Mesenchymal stem cell (in vitro differentiated cells and primary cell): ENCODE data around the gene F8.

Experiments used
- DNase-seq: peaks from one replicate; pipeline ENCODE4 v3.0.0-alpha.2; 2013
- H2AFZ ChIP-seq: one replicate; pipeline ENCODE4 v1.6.1; 2013; ENCODE audit warnings: low read depth, mild to moderate bottlenecking, control low read depth, inconsistent platforms, low read length, moderate library complexity
- H2AK5ac ChIP-seq: 2 replicates; pipeline ENCODE4 v1.6.1; 2013; ENCODE audit warnings: low read length, moderate library complexity, mild to moderate bottlenecking, inconsistent platforms; ENCODE audit not compliant: severe bottlenecking
- H2BK120ac ChIP-seq: one replicate; pipeline ENCODE4 v1.6.1; 2013; ENCODE audit warnings: low read depth, mild to moderate bottlenecking, inconsistent platforms, low read length, moderate library complexity
- H2BK12ac ChIP-seq, 2 experiments: one replicate each; pipeline ENCODE4 v1.6.1; 2013; ENCODE audit warnings: inconsistent platforms in 2 of 2, low read length in 2 of 2, mild to moderate bottlenecking in 2 of 2, moderate library complexity in 2 of 2, control low read depth in 1 of 2
- H2BK15ac ChIP-seq: one replicate; pipeline ENCODE4 v1.6.1; 2013; ENCODE audit warnings: mild to moderate bottlenecking, low read depth, inconsistent platforms; ENCODE audit not compliant: poor library complexity, severe bottlenecking
- H2BK5ac ChIP-seq: 2 replicates; pipeline ENCODE4 v1.6.1; 2013; ENCODE audit warnings: low read depth, mild to moderate bottlenecking, low read length, control low read depth, inconsistent platforms; ENCODE audit not compliant: poor library complexity, severe bottlenecking
- H3K14ac ChIP-seq, 2 experiments: one replicate each; pipeline ENCODE4 v1.6.1; 2013; ENCODE audit warnings: inconsistent platforms in 2 of 2, low read length in 2 of 2, control low read depth in 1 of 2, mild to moderate bottlenecking in 1 of 2, moderate library complexity in 1 of 2
- H3K18ac ChIP-seq, 2 experiments: one replicate each; pipeline ENCODE4 v1.6.1; 2013; ENCODE audit warnings: inconsistent platforms in 2 of 2, low read length in 2 of 2, control low read depth in 1 of 2, low read depth in 1 of 2, mild to moderate bottlenecking in 1 of 2
- H3K23ac ChIP-seq, 2 experiments: one replicate each; pipeline ENCODE4 v1.6.1; 2013; ENCODE audit warnings: inconsistent platforms in 2 of 2, low read length in 2 of 2, mild to moderate bottlenecking in 2 of 2, moderate library complexity in 2 of 2, control low read depth in 1 of 2
- H3K27ac ChIP-seq: 2 replicates; pipeline ENCODE4 v1.5.1; 2013; ENCODE audit warnings: mild to moderate bottlenecking, moderate library complexity, low read length, control low read depth, inconsistent platforms; ENCODE audit not compliant: poor library complexity, severe bottlenecking
- H3K27me3 ChIP-seq, 2 experiments: 2 replicates each; pipeline versions ENCODE4 v1.6.1 to v1.7.0; 2013; ENCODE audit warnings: low read length in 2 of 2, mild to moderate bottlenecking in 2 of 2, moderate library complexity in 2 of 2, control low read depth in 1 of 2, inconsistent platforms in 1 of 2; ENCODE audit not compliant: control insufficient read depth in 1 of 2, insufficient read depth in 1 of 2
- H3K36me3 ChIP-seq, 2 experiments: 2 replicates each; pipeline versions ENCODE4 v1.6.1 to v1.7.0; 2013; ENCODE audit warnings: low read length in 2 of 2, control low read depth in 1 of 2, inconsistent platforms in 1 of 2, low read depth in 1 of 2, mild to moderate bottlenecking in 1 of 2; ENCODE audit not compliant: insufficient read depth in 2 of 2, control insufficient read depth in 1 of 2
- H3K4ac ChIP-seq, 2 experiments: one replicate each; pipeline ENCODE4 v1.6.1; 2013; ENCODE audit warnings: inconsistent platforms in 2 of 2, low read length in 2 of 2, mild to moderate bottlenecking in 2 of 2, moderate library complexity in 2 of 2, control low read depth in 1 of 2, low read depth in 1 of 2
- H3K4me1 ChIP-seq: 2 replicates; pipeline ENCODE4 v1.6.1; 2013; ENCODE audit warnings: low read depth, low read length, control low read depth; ENCODE audit not compliant: control insufficient read depth, insufficient read depth
- H3K4me2 ChIP-seq: 2 replicates; pipeline ENCODE4 v1.6.1; 2013; ENCODE audit warnings: low read length, mild to moderate bottlenecking, inconsistent platforms; ENCODE audit not compliant: poor library complexity, severe bottlenecking
- H3K4me3 ChIP-seq, 2 experiments: 2 replicates each; pipeline versions ENCODE4 v1.5.1 to v1.7.0; 2013; ENCODE audit warnings: low read length in 2 of 2, mild to moderate bottlenecking in 2 of 2, control low read depth in 1 of 2, low read depth in 1 of 2; ENCODE audit not compliant: insufficient read depth in 1 of 2
- H3K79me1 ChIP-seq: replicated peaks from 2 replicates; pipeline ENCODE4 v1.6.1; 2013; ENCODE audit warnings: mild to moderate bottlenecking, control low read depth, low read length, inconsistent platforms; ENCODE audit not compliant: poor library complexity, severe bottlenecking
- H3K9ac ChIP-seq: 2 replicates; pipeline ENCODE4 v1.7.0; 2013; ENCODE audit warnings: mild to moderate bottlenecking, low read length, moderate library complexity
- H3K9me3 ChIP-seq: 2 replicates; pipeline ENCODE4 v1.7.0; 2013; ENCODE audit warnings: mild to moderate bottlenecking, low read length; ENCODE audit not compliant: control insufficient read depth
- H4K8ac ChIP-seq: one replicate; pipeline ENCODE4 v1.6.1; 2013; ENCODE audit warnings: inconsistent platforms, mild to moderate bottlenecking, low read length, moderate library complexity
- H4K91ac ChIP-seq: one replicate; pipeline ENCODE4 v1.6.1; 2013; ENCODE audit warnings: mild to moderate bottlenecking, low read length, inconsistent platforms
- WGBS: methylation state at CpG from one replicate; pipeline ENCODE4 v1.1.7; 2013; ENCODE audit warnings: mixed read lengths; 5-methylcytosine and 5-hydroxymethylcytosine counted together

The F8 gene

DNA sequence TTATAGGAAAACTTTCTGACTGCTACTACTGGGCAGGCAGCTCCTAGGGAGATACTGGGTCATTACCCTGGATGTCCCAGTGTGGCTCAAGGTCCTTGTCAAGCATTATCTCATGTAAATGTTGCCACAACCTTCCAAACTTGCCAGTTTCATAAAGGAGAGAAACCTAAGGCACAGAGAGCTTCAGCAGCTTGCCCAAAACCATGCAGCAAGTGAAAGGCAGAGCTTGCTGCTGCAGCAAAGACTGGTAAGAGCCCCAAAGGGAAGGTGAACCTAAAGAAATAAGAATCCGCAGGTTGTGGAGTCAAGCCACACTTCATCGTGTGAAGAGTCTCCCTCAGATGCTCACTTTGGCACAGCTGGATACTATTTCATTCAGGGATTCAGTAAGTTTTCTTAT, 219.6 kb downstream of the F8 start:
- 100% methylated on average over 2 of the region's 2 CpGs for WGBS

DNA sequence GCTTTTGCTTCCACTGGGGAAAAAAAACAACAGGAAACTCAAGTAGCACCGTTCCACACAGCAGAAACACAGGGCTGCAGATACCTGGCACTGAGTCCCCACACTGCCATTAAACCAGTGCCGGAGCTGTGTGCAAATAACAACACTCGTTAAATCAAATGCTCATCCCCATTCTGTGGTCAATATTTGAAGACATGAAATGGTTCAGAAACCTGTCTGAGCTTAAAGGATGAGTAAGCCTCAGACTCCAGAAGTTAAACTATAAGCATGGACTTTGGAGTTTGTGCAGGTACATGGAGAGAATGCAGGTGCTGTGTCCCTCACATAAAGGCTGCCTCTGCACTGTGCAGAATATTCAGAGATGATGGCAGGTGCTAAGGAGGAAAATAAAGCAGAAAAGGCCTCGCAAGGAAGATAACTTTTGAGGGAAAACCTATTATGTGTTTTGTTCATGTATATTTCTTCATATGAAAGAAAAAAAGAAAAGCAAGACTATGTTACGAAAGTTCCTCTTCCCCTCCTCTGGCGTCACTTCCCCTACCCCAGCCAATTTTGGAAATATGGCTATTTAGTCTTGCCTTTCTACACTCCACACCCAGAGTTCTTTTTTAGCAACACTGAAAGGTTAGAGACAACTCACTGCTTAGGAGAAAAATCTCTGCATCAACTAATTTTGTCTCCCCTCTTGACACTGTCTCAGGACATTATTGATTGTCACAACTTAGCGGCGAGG, 221.9 kb downstream of the F8 start:
- no peaks in the 10 kb centered on the region for H3K9me3 ChIP-seq
- H2BK12ac ChIP-seq: no peak overlapping the region
- no peak overlapping the region for H2AFZ ChIP-seq
- H3K4me2 ChIP-seq: no peak overlapping the region
- H2BK15ac ChIP-seq: no peak overlapping the region
- H3K27ac ChIP-seq: no peak overlapping the region
- H3K14ac ChIP-seq: no peak overlapping the region
- no peak overlapping the region for H2BK5ac ChIP-seq
- H3K18ac ChIP-seq: peak overlapping the region in 1 of 2 experiments; percentile 21
- H2AK5ac ChIP-seq: no peak overlapping the region
- H4K91ac ChIP-seq: no peak overlapping the region
- H3K23ac ChIP-seq: no peak overlapping the region
- 70% methylated on average over 4 of the region's 8 CpGs for WGBS
- no peak overlapping the region for H3K4ac ChIP-seq
- H2BK120ac ChIP-seq: no peak overlapping the region
- no peaks in the 10 kb centered on the region for H3K36me3 ChIP-seq
- no peak for DNase-seq
- H3K4me3 ChIP-seq: no peak overlapping the region
- no peak overlapping the region for H3K9ac ChIP-seq
- H3K79me1 ChIP-seq: peaks cover 5% of the 10 kb centered on the region
- no peak overlapping the region for H4K8ac ChIP-seq
- H3K4me1 ChIP-seq: peaks cover 7% of the 10 kb centered on the region
- no peaks in the 10 kb centered on the region for H3K27me3 ChIP-seq

More for the DNA sequence above, 219.6 kb downstream of the F8 start:
- Histone ChIP-seq H3K4me1 (peaks cover 7% of the 10 kb centered on the region), H2AK5ac (no peak overlapping the region), H3K14ac (no peak overlapping the region), H3K27me3 (no peaks in the 10 kb centered on the region), H4K91ac (no peak overlapping the region), H3K9me3 (peaks cover 7% of the 10 kb centered on the region), H3K79me1 (peaks cover 5% of the 10 kb centered on the region), H2BK5ac (no peak overlapping the region), H3K4me2 (no peak overlapping the region), H2BK15ac (no peak overlapping the region), H3K27ac (no peak overlapping the region), H2AFZ (no peak overlapping the region), H3K36me3 (no peaks in the 10 kb centered on the region), H3K9ac (no peak overlapping the region), H3K4me3 (no peak overlapping the region), H4K8ac (no peak overlapping the region), H3K18ac (no peak overlapping the region), H2BK120ac (peak overlapping the region; percentile 5), H2BK12ac (no peak overlapping the region), H3K4ac (no peak overlapping the region), H3K23ac (no peak overlapping the region)
- DNase-seq: no peak

DNA sequence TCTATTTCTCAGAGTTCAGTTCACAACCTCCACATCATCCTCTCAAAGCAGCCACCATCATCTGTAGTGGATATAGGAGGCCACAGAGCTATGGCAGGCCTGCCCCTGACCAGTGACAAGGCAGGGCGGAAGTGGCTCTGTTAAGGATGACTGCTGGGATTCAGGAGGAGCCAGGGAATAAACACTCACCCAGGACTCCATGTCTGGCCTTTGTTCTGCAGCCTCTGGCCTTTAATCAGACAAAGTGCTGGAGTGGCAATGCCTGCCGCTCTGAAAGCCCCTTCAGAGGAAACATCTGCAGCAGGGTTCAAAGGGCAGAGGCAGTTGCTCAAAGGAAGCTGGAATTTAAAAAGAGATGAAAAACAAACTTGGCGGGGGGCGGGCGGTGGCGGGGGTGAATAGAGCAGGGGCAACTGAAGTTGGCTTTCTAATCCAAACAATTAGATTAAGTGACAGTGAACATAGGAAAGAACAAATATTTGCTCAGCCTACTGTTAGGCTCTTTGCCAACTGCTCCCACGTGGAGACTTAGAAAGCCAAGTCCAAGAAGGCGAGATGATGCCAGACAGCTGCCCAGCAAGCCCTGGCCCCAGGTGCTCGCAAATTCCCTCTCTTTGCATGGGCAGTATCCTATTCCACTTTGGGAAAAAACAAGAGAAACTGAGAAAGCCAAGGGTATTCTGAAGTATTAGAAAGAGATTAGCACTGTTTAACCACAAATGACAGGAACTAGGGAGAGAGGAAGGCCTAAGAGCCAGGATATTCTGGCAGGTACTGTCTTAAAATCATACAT, 222.8 kb downstream of the F8 start:
- 23% methylated on average over 7 of the region's 9 CpGs for WGBS

DNA sequence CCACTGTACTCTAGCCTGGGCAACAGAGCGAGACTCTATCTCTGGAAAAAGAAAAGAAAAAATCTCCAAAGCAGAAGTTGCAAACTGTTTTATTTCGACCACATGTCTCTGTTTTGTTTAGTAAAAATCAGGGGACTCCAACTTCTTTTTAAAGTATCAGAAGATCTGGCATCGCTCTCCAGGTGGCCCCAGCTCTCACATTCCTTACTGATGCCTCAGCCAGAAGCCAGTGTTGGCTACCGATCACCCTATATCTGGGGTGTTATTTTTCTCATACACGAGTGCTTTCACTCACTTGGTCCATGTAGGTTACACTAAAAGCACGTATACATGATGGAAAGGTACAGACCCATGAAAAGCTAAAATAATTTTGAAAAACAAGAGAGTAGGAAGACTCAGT, 225.5 kb downstream of the F8 start:
- H2BK5ac ChIP-seq: no peak overlapping the region
- no peaks in the 10 kb centered on the region for H3K27me3 ChIP-seq
- no peaks in the 10 kb centered on the region for H3K36me3 ChIP-seq
- no peak overlapping the region for H3K4me2 ChIP-seq
- no peak overlapping the region for H3K18ac ChIP-seq
- no peak overlapping the region for H4K91ac ChIP-seq
- no peak overlapping the region for H4K8ac ChIP-seq
- H2BK12ac ChIP-seq: no peak overlapping the region
- H3K9ac ChIP-seq: no peak overlapping the region
- no peak overlapping the region for H2BK120ac ChIP-seq
- no peak overlapping the region for H3K4me3 ChIP-seq
- H2AFZ ChIP-seq: no peak overlapping the region
- H3K4me1 ChIP-seq: peaks cover 5% of the 10 kb centered on the region
- no peak overlapping the region for H3K23ac ChIP-seq
- peak; percentile 22 for DNase-seq
- no peak overlapping the region for H3K4ac ChIP-seq
- 69% methylated on average over 2 of the region's 6 CpGs for WGBS
- no peak overlapping the region for H2AK5ac ChIP-seq
- H3K9me3 ChIP-seq: no peaks in the 10 kb centered on the region
- no peak overlapping the region for H3K14ac ChIP-seq
- no peak overlapping the region for H2BK15ac ChIP-seq
- peaks cover 1% of the 10 kb centered on the region for H3K79me1 ChIP-seq
- H3K27ac ChIP-seq: peak overlapping the region; percentile 51

More for the DNA sequence above, 222.8 kb downstream of the F8 start:
- H3K18ac ChIP-seq: peak overlapping the region; percentile 43 to 48
- H3K79me1 ChIP-seq: peaks cover 5% of the 10 kb centered on the region
- H2BK15ac ChIP-seq: no peak overlapping the region
- peak overlapping the region; percentile 64 for H4K8ac ChIP-seq
- no peaks in the 10 kb centered on the region for H3K27me3 ChIP-seq
- peaks cover 7% of the 10 kb centered on the region for H3K4me1 ChIP-seq
- H3K27ac ChIP-seq: peak overlapping the region; percentile 73
- DNase-seq: peak; percentile 24
- peak overlapping the region in 1 of 2 experiments; percentile 72 for H2BK12ac ChIP-seq
- no peak overlapping the region for H3K4me2 ChIP-seq
- H3K36me3 ChIP-seq: no peaks in the 10 kb centered on the region
- no peak overlapping the region for H2BK120ac ChIP-seq
- H2AK5ac ChIP-seq: no peak overlapping the region
- no peak overlapping the region for H2BK5ac ChIP-seq
- H3K14ac ChIP-seq: no peak overlapping the region
- no peaks in the 10 kb centered on the region for H3K9me3 ChIP-seq
- peak overlapping the region in 1 of 2 experiments; percentile 15 for H3K4ac ChIP-seq
- peak overlapping the region; percentile 61 for H4K91ac ChIP-seq
- H3K4me3 ChIP-seq: no peak overlapping the region
- no peak overlapping the region for H3K23ac ChIP-seq
- no peak overlapping the region for H2AFZ ChIP-seq
- H3K9ac ChIP-seq: no peak overlapping the region
